H7 (cell line): Measurements from ENCODE around the gene UBE3D. TPM values are rescaled to one million over a fixed set of nuclear protein-coding genes. Genes with fewer than 3 reads are reported as not detected.
"Not testable (repeated sequence)": the region's sequence is repeated elsewhere in the genome, so short reads cannot be mapped to it uniquely, and the experiment has no call there.

Experiments
- DNase-seq: peaks from one replicate; pipeline ENCODE4 v3.0.0; 2012
- H3K27me3 ChIP-seq: 2 replicates; pipeline ENCODE4 v1.6.0; 2011; ENCODE audit warnings: mild to moderate bottlenecking, low read length; ENCODE audit not compliant: control insufficient read depth, insufficient read depth
- H3K36me3 ChIP-seq: replicated peaks from 2 replicates; pipeline ENCODE4 v1.5.1; 2011; ENCODE audit warnings: low read length; ENCODE audit not compliant: control insufficient read depth, insufficient read depth
- H3K4me3 ChIP-seq: 2 replicates; pipeline ENCODE4 v1.5.1; 2011; ENCODE audit warnings: low read depth, mild to moderate bottlenecking, control low read depth, low read length, moderate library complexity; ENCODE audit not compliant: insufficient read depth
- total RNA-seq: library from RNA; depleted of rRNA; stranded (reverse); fragments of >200 nt; shearing (Covaris generic); gene quantifications from 2 replicates; pipeline ENCODE4 v1.2.3, GENCODE V29; 2014

The UBE3D gene
- total RNA-seq, 1 experiment from 2014 or later = 12.0 TPM

GRCh38 chr6:82902290-82902689 lies 163.4 kb downstream of the UBE3D start:
- Histone ChIP-seq H3K36me3 (no peaks in the 10 kb centered on the region), H3K4me3 (no peak overlapping the region), H3K27me3 (no peaks in the 10 kb centered on the region)
- DNase-seq = no peak

DNA sequence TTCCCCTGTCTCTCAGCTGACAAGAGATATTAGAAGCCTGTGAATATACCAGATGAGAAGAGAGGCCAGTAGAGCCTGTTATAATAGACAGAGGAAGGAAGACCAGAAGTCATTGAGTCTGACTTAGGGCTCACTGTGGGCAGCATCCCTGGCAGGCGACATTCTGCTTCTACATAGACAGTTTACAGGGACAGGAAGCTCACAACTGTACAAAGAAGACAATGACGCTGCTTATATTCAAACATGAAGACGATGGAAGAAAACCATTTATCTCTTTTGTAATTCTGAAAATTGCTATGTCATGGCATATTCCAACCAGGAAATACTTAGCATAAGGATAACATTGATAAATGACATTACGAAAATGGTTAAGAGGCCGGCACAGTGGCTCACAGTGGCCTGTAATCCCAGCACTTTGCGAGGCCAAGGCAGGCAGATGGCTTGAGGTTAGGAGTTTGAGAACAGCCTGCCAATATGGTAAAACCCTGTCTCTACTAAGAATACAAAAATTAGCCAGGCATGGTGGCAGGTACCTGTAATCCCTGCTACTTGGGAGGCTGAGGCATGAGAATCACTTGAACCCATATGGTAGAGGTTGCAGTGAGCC lies 170.9 kb downstream of the UBE3D start:
- no peak for DNase-seq
- no peaks in the 10 kb centered on the region for H3K36me3 ChIP-seq
- no peaks in the 10 kb centered on the region for H3K27me3 ChIP-seq
- H3K4me3 ChIP-seq = no peak overlapping the region

DNA sequence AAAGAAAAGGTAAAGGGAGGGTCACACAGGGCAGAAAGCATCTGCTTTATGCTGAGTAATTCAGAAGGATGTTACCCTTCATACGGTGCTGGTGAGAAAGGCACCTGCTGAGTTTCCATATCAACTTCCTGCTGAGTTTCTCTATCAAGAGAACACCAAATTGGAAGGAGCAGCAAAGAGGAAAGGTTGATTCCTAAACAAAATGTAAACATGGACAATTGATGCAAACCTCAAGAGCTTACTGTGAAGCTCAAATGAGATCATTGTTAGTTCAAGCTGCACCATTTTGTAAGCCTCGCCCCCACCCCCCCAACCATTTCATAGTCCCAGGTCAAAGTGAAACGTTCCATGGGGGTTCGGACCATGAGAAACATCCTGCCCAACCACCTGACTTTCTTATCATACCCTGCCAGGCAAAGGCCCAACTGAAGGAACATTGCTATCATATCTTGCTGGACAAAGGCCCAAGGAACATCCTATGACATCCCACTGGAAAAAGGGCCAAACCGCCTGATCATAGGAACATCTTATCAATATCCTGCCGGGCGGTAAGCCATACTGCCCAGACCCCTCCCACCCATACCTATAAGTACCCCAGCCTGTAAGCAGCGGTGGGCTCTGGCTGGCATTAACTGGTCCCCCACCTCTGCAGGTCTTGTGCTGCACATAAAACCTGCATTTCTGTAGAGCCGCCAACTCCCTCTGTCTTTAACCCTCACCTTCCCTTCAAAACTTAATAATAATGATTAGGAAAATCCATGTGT lies 171.6 kb downstream of the UBE3D start:
- Histone ChIP-seq H3K27me3 (no peaks in the 10 kb centered on the region), H3K4me3 (no peak overlapping the region), H3K36me3 (no peaks in the 10 kb centered on the region)
- no peak for DNase-seq

DNA sequence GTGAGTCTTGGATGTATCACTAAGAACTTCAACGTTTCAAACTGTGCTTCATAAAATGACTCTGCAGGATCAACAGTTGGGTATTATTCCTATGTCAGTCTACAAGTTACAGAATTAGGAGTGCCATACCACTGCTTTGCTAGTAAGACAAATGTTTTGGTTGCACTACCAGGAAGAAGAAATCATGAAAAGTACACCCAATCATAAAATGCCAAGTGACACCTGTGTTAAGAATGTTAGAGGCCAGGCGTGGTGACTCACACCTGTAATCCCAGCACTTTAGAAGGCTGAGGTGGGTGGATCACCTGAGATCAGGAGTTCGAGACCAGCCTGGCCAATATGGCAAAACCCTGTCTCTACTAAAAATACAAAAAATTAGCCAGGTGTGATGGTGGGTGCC lies 174.1 kb downstream of the UBE3D start:
- not testable (repeated sequence) for DNase-seq, H3K36me3 ChIP-seq, H3K4me3 ChIP-seq, H3K27me3 ChIP-seq

GRCh38 chr6:82891076-82891475 lies 174.6 kb downstream of the UBE3D start:
- no peak for DNase-seq
- Histone ChIP-seq H3K27me3 (no peaks in the 10 kb centered on the region), H3K4me3 (no peak overlapping the region), H3K36me3 (no peaks in the 10 kb centered on the region)

GRCh38 chr6:82890240-82890639 lies 175.4 kb downstream of the UBE3D start:
- no peak for DNase-seq
- Histone ChIP-seq H3K27me3 (no peaks in the 10 kb centered on the region), H3K4me3 (no peak overlapping the region), H3K36me3 (no peaks in the 10 kb centered on the region)

GRCh38 chr6:82889143-82889542 lies 176.5 kb downstream of the UBE3D start:
- H3K36me3 ChIP-seq = no peaks in the 10 kb centered on the region
- H3K4me3 ChIP-seq = no peak overlapping the region
- H3K27me3 ChIP-seq = no peaks in the 10 kb centered on the region
- DNase-seq = no peak

DNA sequence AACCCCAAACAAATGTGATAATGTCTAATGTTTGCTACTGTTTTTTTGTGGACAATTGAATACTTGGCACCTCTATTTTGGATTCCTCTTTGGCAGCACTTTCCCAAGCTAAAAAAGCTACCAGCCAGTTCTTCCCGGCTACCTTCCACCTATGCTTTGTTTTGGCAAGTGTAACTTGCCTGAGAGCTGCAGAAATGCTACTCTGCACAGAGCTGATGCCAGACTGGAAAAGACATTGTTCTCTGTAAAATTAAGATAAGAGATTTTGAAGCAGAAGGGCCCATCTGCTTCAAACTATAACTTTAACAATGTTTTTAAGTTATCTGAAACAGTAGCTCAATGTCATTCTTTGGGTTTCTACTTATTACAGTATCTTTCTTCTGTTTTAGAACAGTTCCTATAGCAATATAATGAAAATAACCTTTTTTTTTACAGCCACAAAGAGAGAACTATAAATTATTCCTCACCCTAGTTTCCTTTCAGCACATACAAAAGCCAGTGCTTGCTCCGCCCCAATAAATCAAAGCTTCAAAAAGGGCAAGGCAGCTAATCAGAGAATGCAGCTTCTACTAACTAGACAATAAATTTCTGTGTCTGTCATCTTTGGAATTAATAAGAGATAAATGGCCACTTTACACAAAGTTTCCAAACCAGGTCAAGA lies 183.1 kb downstream of the UBE3D start:
- Histone ChIP-seq H3K27me3 (no peaks in the 10 kb centered on the region), H3K36me3 (no peaks in the 10 kb centered on the region), H3K4me3 (no peak overlapping the region)
- DNase-seq = no peak

- Histone ChIP-seq H3K4me3 (no peak overlapping the region), H3K27me3 (no peaks in the 10 kb centered on the region), H3K36me3 (no peaks in the 10 kb centered on the region)
- DNase-seq = no peak
Measured at GRCh38 chr6:82881519-82881918, 184.1 kb downstream of the UBE3D start.

DNA sequence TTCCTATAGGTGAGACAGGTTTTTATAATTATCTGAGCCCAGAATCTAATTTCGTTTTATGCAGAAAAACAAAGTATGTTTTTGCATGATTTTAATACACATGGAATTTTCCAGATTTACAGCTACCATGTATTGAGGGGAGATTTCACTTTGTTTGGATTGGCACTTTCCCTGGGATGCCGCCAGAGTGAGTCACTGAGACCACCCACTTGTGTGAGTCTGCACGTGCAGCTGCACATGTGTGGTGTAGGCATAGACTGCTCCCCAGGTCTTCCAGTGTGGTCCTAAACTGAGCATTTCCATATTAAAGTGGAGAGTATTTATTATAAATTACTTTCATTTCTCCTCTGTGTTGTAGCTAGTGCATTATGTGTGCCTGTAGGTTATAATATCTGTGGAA lies 186.8 kb downstream of the UBE3D start:
- no peak for DNase-seq
- Histone ChIP-seq H3K36me3 (no peaks in the 10 kb centered on the region), H3K4me3 (no peak overlapping the region), H3K27me3 (no peaks in the 10 kb centered on the region)

- no peaks in the 10 kb centered on the region for H3K36me3 ChIP-seq
- no peak overlapping the region for H3K4me3 ChIP-seq
- H3K27me3 ChIP-seq = no peaks in the 10 kb centered on the region
- DNase-seq = no peak
Measured at GRCh38 chr6:82877213-82878195, 188.1 kb downstream of the UBE3D start.

DNA sequence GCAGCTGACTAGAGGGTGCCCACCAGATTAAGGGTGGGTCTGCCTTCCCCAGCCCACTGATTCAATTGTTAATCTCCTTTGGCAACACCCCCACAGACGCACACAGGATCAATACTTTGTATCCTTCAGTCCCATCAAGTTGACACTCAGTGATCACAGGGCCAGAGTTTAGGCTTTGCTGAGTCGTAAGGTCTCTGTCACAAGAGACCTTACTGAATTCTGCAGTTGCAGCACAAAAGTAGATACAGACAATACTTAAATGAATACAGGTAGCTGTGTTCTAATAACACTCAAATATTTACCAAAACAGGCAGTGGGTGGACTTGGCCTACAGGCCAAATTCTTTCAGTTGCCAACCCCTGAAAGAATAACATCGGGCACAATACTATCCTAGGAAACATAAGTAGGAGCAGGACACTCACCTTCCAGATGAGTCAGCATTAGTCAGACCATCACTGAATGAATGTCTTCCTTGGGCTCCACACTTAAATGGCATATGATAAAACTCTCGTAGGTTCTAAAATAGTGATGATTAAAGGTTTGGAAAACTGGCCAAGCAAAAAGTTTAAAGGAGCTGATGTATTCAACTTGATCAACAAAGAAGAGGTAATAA lies 190.0 kb downstream of the UBE3D start:
- no peaks in the 10 kb centered on the region for H3K36me3 ChIP-seq
- H3K4me3 ChIP-seq = no peak overlapping the region
- H3K27me3 ChIP-seq = no peaks in the 10 kb centered on the region
- no peak for DNase-seq

DNA sequence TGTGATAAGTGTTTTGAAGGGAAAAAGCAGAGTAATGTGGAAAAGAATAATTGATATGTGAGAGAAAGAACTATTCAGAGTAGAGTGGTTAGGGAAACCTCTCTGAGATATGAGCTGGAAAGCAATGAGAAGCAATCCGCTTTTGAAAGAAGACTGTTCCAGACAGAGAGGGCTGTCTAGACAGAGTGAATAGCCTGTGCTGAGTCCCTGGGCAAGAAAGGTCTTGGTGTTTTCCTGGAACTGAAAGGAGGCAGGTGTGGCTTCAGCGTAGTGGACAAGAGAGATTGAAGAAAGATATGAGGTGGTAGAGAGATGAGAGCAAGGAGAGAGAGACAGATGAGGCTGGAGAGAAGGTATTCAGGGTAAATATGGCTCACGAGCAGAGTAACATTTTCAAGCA lies 190.8 kb downstream of the UBE3D start:
- DNase-seq = no peak
- H3K36me3 ChIP-seq = no peaks in the 10 kb centered on the region
- no peaks in the 10 kb centered on the region for H3K27me3 ChIP-seq
- H3K4me3 ChIP-seq = no peak overlapping the region

DNA sequence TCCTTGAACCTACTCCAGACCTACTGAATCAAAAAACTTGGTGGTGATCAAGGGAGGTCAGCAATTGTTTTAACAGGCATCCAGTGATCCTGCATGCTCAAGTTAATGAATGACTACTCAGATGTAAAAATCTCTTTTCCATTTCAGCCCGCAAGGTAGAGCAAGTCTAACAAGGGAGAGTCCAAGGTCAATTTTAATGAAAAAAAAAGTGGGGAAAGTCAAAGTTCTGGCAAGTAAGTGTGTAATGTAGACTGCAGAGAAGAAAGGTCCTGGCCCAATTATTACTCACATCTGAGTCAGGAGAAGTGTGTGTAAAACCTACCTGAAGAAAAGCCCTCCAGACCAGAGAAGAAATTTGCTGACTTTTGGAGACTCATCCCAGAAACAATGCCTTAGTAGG lies 193.5 kb downstream of the UBE3D start:
- H3K4me3 ChIP-seq = no peak overlapping the region
- DNase-seq = no peak
- H3K27me3 ChIP-seq = no peaks in the 10 kb centered on the region
- H3K36me3 ChIP-seq = no peaks in the 10 kb centered on the region
